Left lung (tissue), 10 donors: ENCODE measurements around the gene FMNL2. TPM values are rescaled to one million over a fixed set of nuclear protein-coding genes. Genes with fewer than 3 reads are reported as not detected.
"Not testable (repeated sequence)": the region's sequence is repeated elsewhere in the genome, so short reads cannot be mapped to it uniquely, and the experiment has no call there.

ENCODE experiments used
- ATAC-seq: fragments of 200-7000 bp; cut with Tn5 transposase; one replicate; pipeline ENCODE4 v1.9.1; 2020; ENCODE audit warnings: moderate library complexity
- DNase-seq, 4 donors: peaks; one replicate each; pipeline ENCODE4 v3.0.0-alpha.2; 2013 to 2020
- H3K27ac ChIP-seq, 2 donors: fragments of 200-600 bp; sonication (generic) in 1 of 2; one replicate each; pipeline versions ENCODE4 v1.5.0 to v1.8.0; 2020 to 2021
- H3K27me3 ChIP-seq, 2 donors: fragments of 200-600 bp; sonication (generic) in 1 of 2; one replicate each; pipeline versions ENCODE4 v1.5.0 to v1.8.0; 2020 to 2021
- H3K36me3 ChIP-seq, 2 donors: fragments of 200-600 bp; sonication (generic) in 1 of 2; one replicate each; pipeline versions ENCODE4 v1.5.0 to v1.8.0; 2020 to 2021
- H3K4me1 ChIP-seq, 2 donors: fragments of 200-600 bp; one replicate each; pipeline ENCODE4 v1.8.0; 2021
- H3K4me3 ChIP-seq, 2 donors: fragments of 200-600 bp; sonication (generic) in 1 of 2; one replicate each; pipeline versions ENCODE4 v1.5.0 to v1.8.0; 2020 to 2021; ENCODE audit warnings: mild to moderate bottlenecking in 1 of 2
- H3K9me3 ChIP-seq, 2 donors: fragments of 200-600 bp; sonication (generic) in 1 of 2; one replicate each; pipeline versions ENCODE4 v1.5.0 to v1.8.0; 2020 to 2021
- CTCF ChIP-seq, 2 donors: fragments of 200-600 bp; sonication (generic) in 1 of 2; IDR thresholded peaks; one replicate each; pipeline versions ENCODE4 v1.5.0 to v1.8.0; 2021; ENCODE audit warnings: antibody characterized with exemption in 2 of 2
- intact Hi-C, 2 donors: fragments of 100-400 bp; cut with DNase I; formaldehyde crosslinking; loops; one replicate each; pipeline versions ENCODE4 v1.11.2 to v1.14.2; 2022
- polyA plus RNA-seq, 6 donors: library from polyadenylated mRNA; unstranded; fragments of 120-200 nt; gene quantifications; one replicate each; pipeline ENCODE4 v1.2.1, GENCODE V29; 2013; ENCODE audit not compliant: insufficient read length in 6 of 6
- total RNA-seq, 2 donors: library from RNA; stranded (reverse); fragmentation: NEBNext Ultra II Directional; extraction: Animal tissue kit (Norgen Biotek cat#: 25700); gene quantifications; one replicate each; pipeline ENCODE4 v1.2.1, GENCODE V29; 2021
- donor health status: DM: no; HTN: yes; CAD: no.
- donor health status: DM: no; HTN: no; CAD: no.

The FMNL2 gene
- total and polyA plus RNA-seq, 8 donors: 36.3 to 90.0 (median 77.7) TPM

- no peak for TF ChIP-seq CTCF (IDR thresholded peaks at IDR 0.05)
- no peak for DNase-seq
- no peak overlapping the region for H3K4me3 ChIP-seq
- H3K9me3 ChIP-seq: no peaks in the 10 kb centered on the region
- peaks cover 0 to 4% of the 10 kb centered on the region in 2 donors for H3K4me1 ChIP-seq
- no peak overlapping the region for H3K27ac ChIP-seq
- no peak for ATAC-seq
- intact Hi-C loops: no loop called here
- H3K36me3 ChIP-seq: no peaks in the 10 kb centered on the region
- no peaks in the 10 kb centered on the region for H3K27me3 ChIP-seq
These were observed 48.7 kb downstream of the FMNL2 start for GRCh38 chr2:152383702-152384101.

- intact Hi-C loops: no loop called here
- ATAC-seq (no peak), DNase-seq (no peak)
- H3K9me3 ChIP-seq: no peaks in the 10 kb centered on the region
- H3K27ac ChIP-seq: no peak overlapping the region
- TF ChIP-seq CTCF (IDR thresholded peaks at IDR 0.05): no peak
- peaks cover 0 to 4% of the 10 kb centered on the region in 2 donors for H3K4me1 ChIP-seq
- H3K27me3 ChIP-seq: no peaks in the 10 kb centered on the region
- no peaks in the 10 kb centered on the region for H3K36me3 ChIP-seq
- H3K4me3 ChIP-seq: no peak overlapping the region
These were observed 50.0 kb downstream of the FMNL2 start for GRCh38 chr2:152384992-152385391.

- Histone ChIP-seq H3K4me1 (peaks cover 0 to 4% of the 10 kb centered on the region in 2 donors), H3K27me3 (no peaks in the 10 kb centered on the region)
- TF ChIP-seq CTCF (IDR thresholded peaks at IDR 0.05): no peak
These were observed 50.7 kb downstream of the FMNL2 start for GRCh38 chr2:152385650-152386049.

GRCh38 chr2:152386266-152386665, 51.3 kb downstream of the FMNL2 start:
- Histone ChIP-seq H3K27me3 (no peaks in the 10 kb centered on the region), H3K9me3 (no peaks in the 10 kb centered on the region), H3K4me1 (peaks cover 0 to 4% of the 10 kb centered on the region in 2 donors), H3K36me3 (no peaks in the 10 kb centered on the region), H3K4me3 (no peak overlapping the region), H3K27ac (no peak overlapping the region)
- DNase-seq (no peak), ATAC-seq (peak; percentile 29)
- no peak for TF ChIP-seq CTCF (IDR thresholded peaks at IDR 0.05)
- intact Hi-C loops: no loop called here

More at GRCh38 chr2:152385650-152386049, 50.7 kb downstream of the FMNL2 start:
- ATAC-seq (no peak), DNase-seq (no peak)
- Histone ChIP-seq H3K27ac (no peak overlapping the region), H3K4me3 (no peak overlapping the region), H3K9me3 (no peaks in the 10 kb centered on the region), H3K36me3 (no peaks in the 10 kb centered on the region)
- intact Hi-C loops: no loop called here

- H3K4me3 ChIP-seq: no peak overlapping the region
- H3K9me3 ChIP-seq: no peaks in the 10 kb centered on the region
- no peak for TF ChIP-seq CTCF (IDR thresholded peaks at IDR 0.05)
- H3K36me3 ChIP-seq: no peaks in the 10 kb centered on the region
- intact Hi-C loops: no loop called here
- ATAC-seq (no peak), DNase-seq (no peak)
- H3K27ac ChIP-seq: no peak overlapping the region
- H3K27me3 ChIP-seq: no peaks in the 10 kb centered on the region
- H3K4me1 ChIP-seq: peaks cover 0 to 4% of the 10 kb centered on the region in 2 donors
These were observed 52.1 kb downstream of the FMNL2 start for GRCh38 chr2:152387041-152387440.

- H3K36me3 ChIP-seq, H3K27ac ChIP-seq, H3K4me3 ChIP-seq, H3K27me3 ChIP-seq, DNase-seq, intact Hi-C loops, H3K9me3 ChIP-seq, H3K4me1 ChIP-seq: not testable (repeated sequence)
- ATAC-seq: peak; percentile 29
These were observed 53.3 kb downstream of the FMNL2 start for GRCh38 chr2:152388269-152388668.
